Natural killer cell treated with Interleukin-12 subunit alpha and Interleukin-12 subunit beta and Interleukin-15 and Interleukin-18, amount 100 ng/mL, for 72 hours (primary cell): ENCODE data around the gene GSE1. TPM values are rescaled to one million over a fixed set of nuclear protein-coding genes. Genes with fewer than 3 reads are reported as not detected.
A peak's percentile ranks its signal among the peaks of the same experiment; 100 is the strongest.

Experiments
- ATAC-seq, 2 donors: fragments of 150-1000 bp; cut with Tn5 transposase in 1 of 2; sonication (Bioruptor Pico), chemical (Tn5 transposase) in 1 of 2; 2 replicates each; pipeline ENCODE4 v1.10.0; 2021
- DNase-seq: peaks from one replicate; pipeline ENCODE4 v3.0.0; 2022; ENCODE audit warnings: low spot score
- H3K27ac Mint-ChIP-seq, 2 donors: 1 replicate in 1 of 2; 2 replicates in 1 of 2; pipeline ENCODE4 v1.8.0; 2022; ENCODE audit warnings: mixed read lengths in 2 of 2, mild to moderate bottlenecking in 1 of 2, moderate library complexity in 1 of 2
- H3K27me3 Mint-ChIP-seq, 2 donors: 1 replicate in 1 of 2; 2 replicates in 1 of 2; pipeline ENCODE4 v1.8.0; 2022; ENCODE audit warnings: mixed read lengths in 2 of 2
- H3K36me3 Mint-ChIP-seq: one replicate; pipeline ENCODE4 v1.8.0; 2022; ENCODE audit warnings: mixed read lengths
- H3K4me1 Mint-ChIP-seq, 2 donors: 1 replicate in 1 of 2; 2 replicates in 1 of 2; pipeline ENCODE4 v1.8.0; 2022; ENCODE audit warnings: low read depth in 2 of 2, mixed read lengths in 2 of 2, mild to moderate bottlenecking in 1 of 2
- H3K4me3 Mint-ChIP-seq: one replicate; pipeline ENCODE4 v1.8.0; 2022; ENCODE audit warnings: mixed read lengths
- H3K9me3 Mint-ChIP-seq: 2 replicates; pipeline ENCODE4 v1.8.0; 2022; ENCODE audit warnings: mixed read lengths
- total RNA-seq, 2 donors: library from RNA; stranded (reverse); gene quantifications; one replicate each; pipeline ENCODE4 v1.2.3, GENCODE V29; 2022

GSE1 gene
- total RNA-seq, 2 donors from 2014 or later, result 84.9 to 146 TPM

GRCh38 chr16:85579923-85580580 is 33.1 kb upstream of the GSE1 start:
- Mint-ChIP-seq H3K4me3 (no peak overlapping the region), H3K27ac (peak overlapping the region; percentile 54 to 66), H3K36me3 (no peaks in the 10 kb centered on the region), H3K9me3 (no peaks in the 10 kb centered on the region), H3K4me1 (peaks cover 59 to 68% of the 10 kb centered on the region in 2 donors), H3K27me3 (no peaks in the 10 kb centered on the region)
- no peak for DNase-seq
- no peak for ATAC-seq

DNA sequence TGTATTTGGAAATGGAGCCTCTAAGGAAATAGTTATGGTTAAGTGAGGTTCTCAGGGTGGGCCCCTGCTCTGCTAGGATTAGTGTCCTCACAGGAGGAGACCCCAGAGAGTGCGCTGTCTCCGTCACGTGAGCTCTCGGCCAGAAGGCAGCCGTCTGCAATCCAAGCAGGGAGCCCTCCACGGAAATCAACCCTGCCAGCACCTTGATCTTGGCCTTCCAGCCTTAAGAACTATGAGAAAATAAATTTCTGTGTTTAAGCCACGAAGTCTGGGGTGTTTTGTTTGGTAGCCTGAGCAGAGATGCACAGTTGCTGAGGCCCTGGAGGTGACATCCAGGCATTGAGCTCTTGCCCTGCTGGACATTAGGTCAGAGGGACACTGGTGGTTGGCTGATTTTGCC is 32.4 kb upstream of the GSE1 start:
- Mint-ChIP-seq H3K9me3 (no peaks in the 10 kb centered on the region), H3K36me3 (no peaks in the 10 kb centered on the region), H3K27ac (peak overlapping the region in 1 of 2 donors; percentile 66), H3K27me3 (no peaks in the 10 kb centered on the region), H3K4me3 (no peak overlapping the region), H3K4me1 (peaks cover 59 to 69% of the 10 kb centered on the region in 2 donors)
- ATAC-seq (no peak), DNase-seq (no peak)

- H3K27me3 Mint-ChIP-seq, result no peaks in the 10 kb centered on the region
- DNase-seq (no peak), ATAC-seq (no peak)
- H3K36me3 Mint-ChIP-seq, result no peaks in the 10 kb centered on the region
- H3K4me1 Mint-ChIP-seq, result peaks cover 51 to 59% of the 10 kb centered on the region in 2 donors
- H3K4me3 Mint-ChIP-seq, result no peak overlapping the region
- no peaks in the 10 kb centered on the region for H3K9me3 Mint-ChIP-seq
- peak overlapping the region; percentile 74 to 79 for H3K27ac Mint-ChIP-seq
Observed at GRCh38 chr16:85582229-85582991, 30.7 kb upstream of the GSE1 start.

GRCh38 chr16:85583491-85584181 is 29.5 kb upstream of the GSE1 start:
- no peaks in the 10 kb centered on the region for H3K36me3 Mint-ChIP-seq
- H3K4me3 Mint-ChIP-seq, result peak overlapping the region; percentile 67
- peak overlapping the region; percentile 74 to 79 for H3K27ac Mint-ChIP-seq
- peaks cover 48 to 54% of the 10 kb centered on the region in 2 donors for H3K4me1 Mint-ChIP-seq
- ATAC-seq, result peak; percentile 56 to 57
- H3K9me3 Mint-ChIP-seq, result no peaks in the 10 kb centered on the region
- H3K27me3 Mint-ChIP-seq, result no peaks in the 10 kb centered on the region
- no peak for DNase-seq

DNA sequence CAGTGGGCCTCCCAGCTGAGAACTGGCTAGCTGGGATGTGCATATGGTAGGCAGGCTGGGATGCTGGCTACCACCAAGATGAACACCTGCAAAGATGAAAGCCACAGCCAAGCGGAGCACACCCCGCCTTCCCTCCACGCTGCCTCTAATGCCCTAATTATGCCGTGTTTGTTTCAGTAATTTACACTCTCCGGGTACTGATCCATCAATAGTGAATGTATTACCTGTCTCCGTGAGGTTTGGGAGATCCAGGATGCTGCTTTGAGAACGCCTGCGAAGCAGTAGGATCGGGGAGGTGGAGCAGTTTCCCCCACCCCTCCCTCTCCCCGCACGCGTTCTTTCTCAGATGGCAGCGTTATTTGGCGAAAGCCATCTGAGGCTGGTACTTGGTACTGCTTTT is 28.9 kb upstream of the GSE1 start:
- peak overlapping the region in 1 of 2 donors; percentile 74 for H3K27ac Mint-ChIP-seq
- no peaks in the 10 kb centered on the region for H3K9me3 Mint-ChIP-seq
- H3K36me3 Mint-ChIP-seq, result no peaks in the 10 kb centered on the region
- H3K4me3 Mint-ChIP-seq, result no peak overlapping the region
- no peaks in the 10 kb centered on the region for H3K27me3 Mint-ChIP-seq
- ATAC-seq (no peak), DNase-seq (no peak)
- peaks cover 42 to 49% of the 10 kb centered on the region in 2 donors for H3K4me1 Mint-ChIP-seq

GRCh38 chr16:85584819-85585282 is 28.3 kb upstream of the GSE1 start:
- peaks cover 36 to 44% of the 10 kb centered on the region in 2 donors for H3K4me1 Mint-ChIP-seq
- H3K4me3 Mint-ChIP-seq, result no peak overlapping the region
- H3K36me3 Mint-ChIP-seq, result no peaks in the 10 kb centered on the region
- H3K27ac Mint-ChIP-seq, result peak overlapping the region in 1 of 2 donors; percentile 74
- no peaks in the 10 kb centered on the region for H3K27me3 Mint-ChIP-seq
- no peak for ATAC-seq
- no peaks in the 10 kb centered on the region for H3K9me3 Mint-ChIP-seq
- no peak for DNase-seq

DNA sequence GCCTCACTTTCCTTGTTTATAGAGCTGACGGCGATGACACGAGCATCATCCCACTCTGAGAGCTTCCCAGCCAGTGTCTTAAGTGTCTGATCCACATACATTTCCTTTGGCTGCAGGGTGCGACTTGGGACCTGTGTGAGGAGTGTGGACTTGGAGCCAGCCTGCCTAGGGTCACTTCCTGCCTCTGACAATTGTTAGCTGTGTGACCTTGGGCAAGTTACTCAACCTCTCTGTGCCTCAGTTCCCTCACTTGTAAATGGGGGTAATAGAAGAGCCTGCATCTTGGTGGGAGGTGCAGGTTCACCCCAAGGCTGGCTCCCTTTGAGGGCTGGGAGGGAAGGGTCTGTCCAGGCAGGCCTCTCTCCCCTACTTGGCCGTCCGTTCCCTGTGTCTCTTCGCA is 27.4 kb upstream of the GSE1 start:
- peaks cover 31 to 39% of the 10 kb centered on the region in 2 donors for H3K4me1 Mint-ChIP-seq
- no peak for ATAC-seq
- no peak overlapping the region for H3K27ac Mint-ChIP-seq

DNA sequence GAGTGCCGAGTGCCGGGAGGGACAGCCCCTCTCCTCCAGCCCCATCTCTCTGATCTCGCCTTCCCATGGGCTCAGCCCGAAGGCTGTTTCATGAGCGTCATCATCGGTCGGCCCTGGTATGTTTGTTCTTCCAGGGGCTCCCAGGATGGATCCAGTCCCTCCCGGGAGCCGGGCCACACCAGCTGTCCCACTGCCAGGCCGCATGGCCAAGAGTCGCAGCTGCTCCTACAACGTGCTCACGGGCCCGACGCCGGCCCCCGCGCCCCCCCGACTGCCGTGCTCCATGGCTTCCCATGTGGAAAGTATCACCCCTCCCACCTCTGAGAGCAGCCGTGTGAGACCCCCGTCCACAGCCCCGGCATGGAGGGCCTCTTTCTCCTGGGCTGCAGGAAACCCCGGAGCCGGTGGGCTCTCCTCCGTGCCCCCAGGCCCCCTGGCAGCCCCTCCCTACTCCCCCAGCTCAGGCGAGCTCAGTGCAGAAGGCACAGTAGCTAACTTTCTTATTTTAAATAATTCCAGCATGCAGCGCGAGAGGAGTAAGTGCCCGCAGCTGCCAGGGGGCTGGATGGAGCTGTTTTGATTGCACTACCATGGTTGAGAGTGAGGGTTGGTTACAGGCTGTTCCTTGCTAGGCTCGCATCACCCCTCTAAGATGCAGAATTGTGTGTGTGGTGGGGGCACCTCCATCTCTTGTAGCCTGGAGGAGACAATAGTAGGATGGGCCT is 26.6 kb upstream of the GSE1 start:
- ATAC-seq (no peak), DNase-seq (no peak)
- H3K27ac Mint-ChIP-seq, result no peak overlapping the region
- H3K4me1 Mint-ChIP-seq, result peaks cover 32 to 36% of the 10 kb centered on the region in 2 donors
- H3K4me3 Mint-ChIP-seq, result no peak overlapping the region
- H3K27me3 Mint-ChIP-seq, result no peaks in the 10 kb centered on the region
- H3K9me3 Mint-ChIP-seq, result no peaks in the 10 kb centered on the region
- H3K36me3 Mint-ChIP-seq, result no peaks in the 10 kb centered on the region

More for the DNA sequence above, 27.4 kb upstream of the GSE1 start:
- Mint-ChIP-seq H3K27me3 (no peaks in the 10 kb centered on the region), H3K9me3 (no peaks in the 10 kb centered on the region), H3K36me3 (no peaks in the 10 kb centered on the region), H3K4me3 (no peak overlapping the region)
- DNase-seq, result no peak

- Mint-ChIP-seq H3K4me3 (no peak overlapping the region), H3K36me3 (no peaks in the 10 kb centered on the region), H3K27me3 (no peaks in the 10 kb centered on the region), H3K27ac (no peak overlapping the region), H3K9me3 (no peaks in the 10 kb centered on the region), H3K4me1 (peaks cover 25 to 35% of the 10 kb centered on the region in 2 donors)
- no peak for ATAC-seq
- DNase-seq, result no peak
Observed at GRCh38 chr16:85587762-85588556, 25.2 kb upstream of the GSE1 start.

GRCh38 chr16:85588562-85589503 is 24.3 kb upstream of the GSE1 start:
- H3K9me3 Mint-ChIP-seq, result no peaks in the 10 kb centered on the region
- ATAC-seq (no peak), DNase-seq (no peak)
- H3K27ac Mint-ChIP-seq, result no peak overlapping the region
- no peaks in the 10 kb centered on the region for H3K27me3 Mint-ChIP-seq
- H3K4me3 Mint-ChIP-seq, result no peak overlapping the region
- H3K4me1 Mint-ChIP-seq, result peaks cover 20 to 29% of the 10 kb centered on the region in 2 donors
- H3K36me3 Mint-ChIP-seq, result no peaks in the 10 kb centered on the region

GRCh38 chr16:85589688-85590505 is 23.2 kb upstream of the GSE1 start:
- Mint-ChIP-seq H3K4me3 (no peak overlapping the region), H3K27ac (no peak overlapping the region), H3K4me1 (peaks cover 23 to 27% of the 10 kb centered on the region in 2 donors), H3K36me3 (no peaks in the 10 kb centered on the region), H3K27me3 (no peaks in the 10 kb centered on the region), H3K9me3 (no peaks in the 10 kb centered on the region)
- DNase-seq (no peak), ATAC-seq (no peak)
